KG1 (cell line): Measurements from ENCODE around the gene RBMS3.
"Not testable (repeated sequence)": the region's sequence is repeated elsewhere in the genome, so short reads cannot be mapped to it uniquely, and the experiment has no call there.

Experiments used
- DNase-seq: peaks from one replicate; lab custom pipeline; 2025; lab: John Stamatoyannopoulos, UW

The RBMS3 gene

DNA sequence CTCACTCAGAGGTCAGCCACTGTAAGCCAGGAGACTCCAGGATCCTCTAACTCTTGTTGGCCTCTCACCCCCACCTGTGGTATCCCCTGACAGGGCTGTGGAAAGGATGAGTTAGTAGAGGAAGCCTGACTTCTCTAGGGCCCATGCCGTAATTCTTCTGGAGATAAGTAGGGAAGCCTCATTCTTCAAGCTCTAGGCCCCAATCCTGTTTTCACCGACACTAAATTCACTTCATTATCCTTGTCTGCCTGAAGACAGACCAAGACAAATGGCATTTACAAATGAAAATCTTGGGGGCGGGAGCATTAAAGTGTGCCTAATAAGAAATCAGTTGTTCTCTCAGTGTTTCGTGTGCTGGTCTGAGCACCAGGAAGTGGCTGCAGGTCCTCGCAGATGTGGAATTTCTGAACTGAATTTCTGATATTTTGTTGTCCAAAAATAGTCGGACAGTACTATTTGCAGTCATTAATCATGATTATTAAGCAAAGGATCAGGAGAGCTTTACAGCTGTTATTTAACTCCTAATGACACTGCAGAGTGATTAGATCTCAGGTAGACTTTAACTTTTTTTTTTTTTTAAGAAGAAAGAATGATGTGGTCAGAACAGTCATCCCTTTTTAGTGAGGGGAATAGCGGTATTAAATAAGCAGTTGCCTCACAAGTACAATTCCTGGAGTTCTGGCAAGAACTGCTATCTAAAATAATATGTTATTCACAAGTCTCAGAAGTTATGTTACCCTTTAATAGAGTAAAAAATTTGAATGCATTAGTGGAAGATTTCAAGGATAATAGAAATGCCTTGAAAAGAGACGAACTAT, 58.4 kb downstream of the RBMS3 start:
- DNase-seq = no peak

DNA sequence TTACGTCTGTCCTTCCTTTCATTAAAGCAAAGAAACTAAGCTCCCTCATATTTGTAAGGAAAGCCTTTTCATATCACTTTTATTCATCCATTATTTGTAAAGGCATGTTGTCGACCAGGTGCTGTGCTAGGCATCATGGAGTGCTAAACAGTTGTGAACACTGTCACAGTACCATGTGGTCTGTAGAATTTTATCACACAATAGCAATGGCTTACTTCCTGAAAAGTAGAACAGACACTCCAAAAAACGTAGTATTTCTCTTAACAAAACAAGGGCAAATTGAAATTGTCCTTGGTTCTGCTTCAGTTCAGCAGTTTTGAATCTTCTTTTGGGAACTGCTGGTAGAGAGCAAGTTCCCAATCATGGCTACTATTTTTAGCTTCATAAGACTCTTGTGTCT, 63.3 kb downstream of the RBMS3 start:
- no peak for DNase-seq

DNA sequence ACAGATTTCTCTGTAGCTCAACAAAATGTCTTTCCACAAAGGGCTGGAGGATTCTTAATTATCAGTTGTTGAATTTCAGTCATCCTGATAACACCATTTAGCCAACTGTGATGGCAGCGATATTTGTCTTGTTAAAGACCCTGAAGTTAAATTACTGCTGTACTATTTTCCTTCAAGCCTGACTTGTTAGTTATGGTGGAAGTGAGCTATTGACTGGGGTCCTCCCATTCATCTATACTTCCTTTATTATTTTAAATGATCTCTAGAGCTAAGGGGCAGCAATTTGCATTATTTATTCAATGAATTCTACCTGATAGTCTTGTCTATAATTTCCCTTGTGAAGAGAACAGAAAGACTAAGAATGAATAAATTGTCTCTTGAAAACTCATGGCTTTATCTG, 64.1 kb downstream of the RBMS3 start:
- DNase-seq = no peak

DNA sequence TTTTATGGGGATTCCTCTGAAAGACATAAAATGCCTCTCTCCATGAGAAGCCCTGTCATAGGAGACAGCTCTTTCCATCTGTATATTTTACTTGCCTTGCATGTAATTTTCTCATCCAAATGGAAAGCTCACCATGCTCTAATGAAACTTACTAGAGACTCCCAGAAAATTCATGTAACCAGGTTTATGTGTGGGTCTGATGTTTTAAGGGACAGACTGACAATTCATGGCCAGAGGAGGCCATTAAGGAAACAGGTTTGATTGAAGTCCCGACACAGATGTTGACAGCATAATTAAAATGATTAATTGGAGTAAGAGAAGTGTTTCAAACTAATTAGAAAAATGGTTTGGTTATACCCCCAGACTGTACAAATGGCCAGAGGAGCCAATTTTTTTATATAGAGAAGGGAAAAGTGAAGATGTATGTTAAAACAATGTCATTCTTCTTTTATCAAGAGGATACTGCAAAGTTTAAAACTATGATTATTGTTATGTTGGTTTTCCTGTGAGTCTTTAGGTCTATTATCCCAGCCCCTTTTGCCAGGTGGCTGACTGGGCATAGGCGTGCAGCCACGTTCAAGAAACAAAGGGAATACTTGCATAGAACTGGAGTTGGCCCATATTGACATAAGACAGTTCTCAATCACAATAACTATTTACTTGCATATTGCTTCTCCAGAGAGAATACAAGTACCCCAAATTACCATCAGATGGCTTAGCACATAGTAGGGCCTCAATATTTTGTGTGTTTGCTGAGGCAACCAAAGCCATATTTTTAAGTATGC, 64.8 kb downstream of the RBMS3 start:
- DNase-seq = no peak

DNA sequence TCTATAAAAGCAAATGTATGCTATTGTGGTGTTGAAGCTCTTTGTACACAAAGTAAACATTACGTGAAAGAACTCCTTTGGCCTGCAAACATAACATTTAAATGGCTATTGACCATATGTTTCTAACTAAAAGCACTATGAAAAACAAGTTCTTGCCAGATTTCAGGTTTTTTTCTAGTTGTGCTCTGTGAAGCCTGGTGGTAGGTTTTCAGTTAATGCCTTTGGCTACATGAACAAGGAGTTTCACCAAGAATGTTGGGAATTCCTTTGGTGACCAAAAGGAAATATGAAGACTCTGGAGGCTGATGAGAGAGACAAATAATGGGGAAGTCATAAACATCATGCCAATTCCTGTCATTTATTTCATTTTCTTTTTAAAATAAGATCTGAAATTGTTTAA, 66.0 kb downstream of the RBMS3 start:
- no peak for DNase-seq

DNA sequence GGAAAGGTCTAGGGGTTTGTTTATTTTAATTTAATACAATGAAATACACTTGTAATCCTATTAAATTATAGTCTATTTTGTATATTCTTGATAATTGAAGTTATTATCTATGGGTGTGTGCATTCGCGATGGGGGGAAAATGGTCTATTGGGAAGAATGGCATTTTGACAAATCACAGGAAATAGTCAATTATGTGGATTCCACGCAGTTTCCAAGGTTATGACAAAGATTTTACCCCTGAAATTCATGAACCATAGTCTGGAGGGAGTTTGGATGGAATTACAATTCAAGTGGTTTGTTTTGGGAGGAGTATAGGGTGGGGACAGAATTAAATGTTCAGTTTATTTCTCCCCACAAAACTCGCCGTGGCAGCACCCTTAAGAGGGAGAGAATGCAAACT, 66.5 kb downstream of the RBMS3 start:
- no peak for DNase-seq

DNA sequence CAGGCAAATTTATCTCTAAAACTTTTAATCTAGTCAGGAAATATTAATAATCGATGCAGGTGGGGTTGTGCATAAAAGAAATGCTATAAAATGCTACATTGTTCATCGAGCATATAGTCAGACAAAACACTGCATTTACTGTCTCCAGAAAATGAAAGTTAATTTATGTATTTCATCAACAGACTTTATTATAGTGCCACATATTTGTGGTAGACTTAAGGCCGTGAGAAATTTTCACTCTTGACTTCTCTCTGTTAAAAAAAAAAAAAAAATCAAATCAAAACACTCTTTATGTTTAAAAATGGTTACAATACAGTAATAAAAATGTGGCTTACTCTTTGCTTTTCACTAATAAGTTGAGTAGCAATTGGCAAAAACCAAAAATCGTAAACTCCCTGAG, 67.4 kb downstream of the RBMS3 start:
- DNase-seq = no peak

DNA sequence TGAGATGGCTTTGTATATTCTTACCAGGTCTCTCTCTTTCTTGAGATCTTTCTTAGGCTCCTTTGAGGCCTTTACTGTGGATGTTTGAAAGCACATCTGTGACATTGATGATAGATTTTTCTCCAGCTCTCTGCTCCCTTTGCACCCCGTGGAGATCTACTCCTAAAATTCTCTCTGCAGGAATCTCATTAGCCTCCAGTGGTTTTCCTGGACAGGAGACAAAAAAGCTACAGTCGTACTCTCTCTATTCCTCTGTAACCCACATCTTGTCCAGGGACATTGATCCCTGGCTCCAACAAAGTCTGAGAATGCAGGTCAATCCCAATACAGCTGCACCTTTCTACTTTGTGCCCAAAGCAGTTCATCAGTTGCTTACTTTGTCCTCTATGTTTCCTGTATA, 68.2 kb downstream of the RBMS3 start:
- DNase-seq = no peak

DNA sequence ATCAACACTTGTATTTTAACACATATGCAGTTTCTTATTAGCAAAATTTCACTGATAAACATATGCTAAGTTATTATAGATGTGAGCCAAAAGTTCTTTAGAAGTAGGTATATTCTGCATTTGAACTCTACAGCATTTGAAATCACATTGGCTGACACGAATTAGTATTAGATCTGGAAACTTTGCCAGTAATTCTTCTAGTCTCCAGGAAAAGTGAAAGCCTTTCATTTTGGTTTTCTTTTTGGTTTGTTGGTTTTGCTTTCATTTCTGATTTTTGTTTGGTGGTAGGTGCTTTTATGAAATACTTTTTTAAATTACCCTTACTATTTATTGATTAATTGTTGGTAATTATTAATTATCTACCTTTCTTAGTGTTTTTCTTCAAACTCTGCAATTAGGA, 72.9 kb downstream of the RBMS3 start:
- DNase-seq = no peak

DNA sequence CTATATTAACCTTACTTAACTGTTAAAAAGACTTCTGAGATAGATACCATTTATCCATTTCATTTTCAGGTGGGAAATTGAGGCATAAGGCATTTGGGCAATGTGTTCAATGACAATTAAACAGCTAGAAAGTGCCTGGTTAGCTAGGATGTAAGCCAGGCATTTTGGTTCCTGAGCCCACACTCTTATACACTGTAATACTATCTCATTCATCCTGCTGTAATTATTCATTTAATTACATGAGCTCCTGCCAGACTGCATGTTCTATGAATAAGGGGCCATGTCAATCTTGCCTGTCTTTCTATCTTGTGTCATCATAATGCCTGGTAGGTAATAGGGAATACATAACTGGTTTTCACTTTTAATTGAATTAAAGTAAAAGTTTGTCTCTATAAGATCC, 74.0 kb downstream of the RBMS3 start:
- DNase-seq = no peak

DNA sequence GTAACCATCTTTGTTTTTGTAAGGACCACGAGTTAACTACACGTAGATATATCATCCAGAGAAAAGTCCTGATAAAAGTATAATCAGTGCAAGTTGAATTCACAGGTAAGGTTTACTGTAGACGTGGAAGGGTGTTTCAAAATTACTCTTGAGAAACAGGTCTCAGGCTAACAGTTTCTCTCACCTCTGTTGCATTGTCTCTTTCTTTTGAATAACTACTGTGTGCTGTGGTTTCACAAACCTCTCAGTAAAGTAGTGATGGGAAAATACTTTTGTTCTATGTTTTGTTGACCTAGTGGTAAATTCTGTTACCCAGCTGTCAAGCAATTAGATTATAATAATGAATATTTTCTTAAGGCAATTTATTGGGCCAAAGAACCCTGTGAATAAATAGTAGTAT, 75.2 kb downstream of the RBMS3 start:
- DNase-seq = no peak

DNA sequence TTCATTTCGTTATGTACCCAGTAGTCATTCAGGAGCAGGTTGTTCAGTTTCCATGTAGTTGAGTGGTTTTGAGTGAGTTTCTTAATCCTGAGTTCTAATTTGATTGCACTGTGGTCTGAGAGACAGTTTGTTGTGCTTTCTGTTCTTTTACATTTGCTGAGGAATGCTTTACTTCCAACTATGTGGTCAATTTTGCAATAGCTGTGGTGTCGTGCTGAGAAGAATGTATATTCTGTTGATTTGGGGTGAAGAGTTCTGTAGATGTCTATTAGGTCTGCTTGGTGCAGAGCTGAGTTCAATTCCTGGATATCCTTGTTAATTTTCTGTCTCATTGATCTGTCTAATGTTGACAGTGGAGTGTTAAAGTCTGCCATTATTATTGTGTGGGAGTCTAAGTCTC, 79.4 kb downstream of the RBMS3 start:
- not testable (repeated sequence) for DNase-seq

DNA sequence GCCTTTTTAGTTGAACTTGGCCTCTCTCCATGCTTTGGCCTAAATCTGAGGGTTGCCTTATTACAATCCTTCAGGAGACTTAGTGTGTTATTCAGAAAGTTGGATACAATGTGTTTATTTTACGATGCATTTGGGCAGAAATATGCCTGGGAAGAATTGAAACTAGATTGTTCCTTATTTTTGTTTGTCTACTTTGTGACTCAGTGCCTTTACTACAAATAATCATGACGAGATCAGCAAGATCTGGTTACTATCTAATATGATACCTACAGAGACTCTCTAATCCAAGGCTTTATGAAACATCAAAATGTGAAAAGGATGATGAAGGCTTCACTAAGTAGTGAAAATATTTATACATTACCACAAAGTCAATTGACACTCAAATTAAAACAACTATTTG, 82.2 kb downstream of the RBMS3 start:
- no peak for DNase-seq

DNA sequence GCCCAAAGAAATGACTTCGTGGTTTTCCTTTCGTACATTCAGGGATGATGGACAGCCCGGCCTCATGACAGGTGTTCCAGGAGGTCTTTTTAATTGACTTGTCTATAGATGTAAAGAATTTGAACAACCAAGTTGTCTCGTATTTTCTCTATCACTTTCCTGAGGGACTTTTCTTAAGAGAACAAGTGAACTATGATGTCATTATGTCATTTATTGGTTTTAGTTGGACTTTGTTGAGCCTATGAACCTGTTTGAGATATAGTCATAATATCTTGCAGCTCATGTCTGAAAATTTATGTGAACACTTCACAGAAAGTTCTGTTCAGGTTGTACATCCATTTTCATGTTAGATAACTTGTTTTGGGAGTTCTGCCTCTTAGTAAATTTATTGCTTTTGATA, 89.2 kb downstream of the RBMS3 start:
- no peak for DNase-seq

DNA sequence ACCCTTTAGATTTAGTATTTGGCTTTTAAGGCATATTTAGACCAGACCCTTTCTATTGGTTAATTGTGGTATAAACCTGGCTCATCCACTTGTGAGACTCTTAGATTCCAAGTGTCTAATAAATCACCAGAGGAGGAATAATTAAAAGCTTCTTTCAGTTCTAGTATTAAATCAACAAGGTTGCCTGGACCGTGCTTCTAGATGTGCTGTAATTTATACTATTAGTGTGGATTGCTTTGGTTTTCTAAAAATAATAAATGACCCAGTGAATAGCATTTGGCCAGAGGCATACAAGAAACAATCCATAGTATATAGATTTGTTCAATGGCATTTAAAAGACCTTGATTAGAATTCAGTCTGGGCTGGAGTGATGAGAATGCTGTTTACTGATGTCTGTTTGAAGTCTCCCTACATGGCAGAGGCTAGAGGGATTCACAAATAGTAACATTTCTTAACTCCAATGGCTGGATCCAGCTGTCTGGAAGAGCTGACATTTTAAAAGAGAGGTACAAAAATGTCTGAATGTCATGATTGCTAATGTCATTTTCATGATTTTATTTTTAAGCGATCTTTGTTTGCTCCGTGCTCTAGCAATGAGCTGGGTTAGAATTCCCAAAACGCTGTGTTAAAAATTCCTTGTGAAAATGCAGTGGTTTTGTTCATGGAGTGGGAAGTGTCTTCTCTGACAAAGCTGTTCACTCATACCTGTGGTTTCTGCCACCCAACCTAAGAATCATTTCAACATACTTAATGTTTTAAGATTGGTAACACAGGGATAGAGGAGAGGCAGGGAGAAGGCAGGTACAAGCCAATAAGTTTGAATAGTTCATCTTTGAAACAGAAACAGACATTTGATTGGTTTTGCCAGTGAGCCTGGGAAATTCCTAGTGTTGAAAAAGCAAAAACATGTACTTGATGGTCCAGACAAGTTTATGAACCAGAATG, 89.9 kb downstream of the RBMS3 start:
- DNase-seq = no peak

DNA sequence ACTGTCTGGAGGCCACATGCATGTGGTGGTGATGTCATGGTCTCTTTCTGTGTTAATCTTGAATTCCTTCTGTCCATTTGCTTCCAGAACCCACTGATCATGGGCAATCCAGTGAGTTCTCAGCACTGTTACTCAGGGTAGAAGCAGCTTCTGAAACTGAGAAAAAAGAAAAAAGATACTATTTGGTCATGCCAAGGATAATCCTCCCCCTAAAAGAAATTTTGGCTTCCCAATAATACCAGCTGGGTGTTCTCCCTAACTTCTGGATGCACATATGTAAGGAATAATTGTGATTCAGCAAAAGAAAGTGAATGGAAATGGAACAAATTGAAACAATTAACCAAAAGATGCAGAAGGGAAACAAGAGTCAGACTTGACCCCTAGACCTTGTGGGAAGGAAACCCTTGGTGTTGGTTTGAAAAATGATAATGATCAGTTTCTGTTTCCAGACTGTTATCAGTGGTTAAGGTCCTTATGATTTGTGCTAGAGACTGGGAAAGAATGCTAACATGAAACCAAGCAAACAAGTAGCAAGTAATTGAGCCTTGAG, 92.3 kb downstream of the RBMS3 start:
- DNase-seq = no peak

DNA sequence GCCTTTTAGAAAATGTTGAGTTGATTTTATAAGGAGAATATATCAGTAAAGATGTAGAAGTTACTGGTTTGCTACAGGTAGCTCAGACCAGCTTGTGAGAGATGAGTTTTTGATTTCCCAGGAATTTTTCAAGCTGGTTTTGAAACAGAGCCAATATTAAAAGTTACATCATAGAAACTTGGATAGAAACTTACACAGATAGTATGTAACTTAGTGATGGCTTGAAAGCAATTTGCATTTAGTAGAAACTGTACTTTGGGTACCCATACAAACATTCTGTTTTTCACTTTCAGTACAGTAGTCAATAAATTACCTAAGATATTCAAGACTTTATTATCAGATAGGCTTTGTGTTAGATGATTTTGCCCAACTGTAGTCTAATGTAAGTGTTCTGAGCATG, 93.4 kb downstream of the RBMS3 start:
- no peak for DNase-seq

DNA sequence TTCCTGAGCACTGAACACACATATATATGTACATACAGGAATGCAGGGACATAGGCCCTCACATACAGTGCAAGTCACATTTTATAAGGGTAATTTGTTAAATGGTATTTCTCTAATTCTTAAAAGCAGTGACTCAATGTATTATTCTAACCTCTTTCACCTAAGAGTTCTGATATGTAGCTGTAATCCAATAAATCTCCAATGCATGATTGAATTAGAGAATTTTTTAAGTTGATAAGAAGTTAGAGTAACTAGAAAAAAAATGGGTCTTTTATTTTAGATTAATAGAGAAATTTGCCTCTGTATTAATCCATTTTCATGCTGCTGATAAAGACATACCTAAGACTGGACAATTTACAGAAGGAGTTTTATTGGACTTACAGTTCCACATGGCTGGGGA, 98.2 kb downstream of the RBMS3 start:
- no peak for DNase-seq

DNA sequence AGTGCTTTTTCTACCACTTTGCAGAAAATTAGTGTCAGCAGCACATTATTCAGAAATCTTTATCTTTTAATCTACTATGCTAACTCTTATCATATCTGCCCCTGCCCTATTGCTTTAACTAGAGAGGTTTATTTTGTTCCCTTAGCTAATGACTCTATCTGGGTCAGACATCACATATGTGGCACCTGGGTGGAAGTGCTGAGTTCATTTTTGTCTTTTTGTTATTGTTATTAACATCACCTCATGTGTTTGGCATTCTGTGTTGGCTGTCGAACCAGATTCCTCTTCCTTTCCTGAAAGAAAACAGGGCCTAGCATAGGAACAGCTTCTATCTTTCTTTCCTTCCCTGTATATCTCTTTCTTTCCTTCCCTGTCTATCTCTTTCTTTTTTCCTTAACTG, 100.7 kb downstream of the RBMS3 start:
- DNase-seq = no peak

DNA sequence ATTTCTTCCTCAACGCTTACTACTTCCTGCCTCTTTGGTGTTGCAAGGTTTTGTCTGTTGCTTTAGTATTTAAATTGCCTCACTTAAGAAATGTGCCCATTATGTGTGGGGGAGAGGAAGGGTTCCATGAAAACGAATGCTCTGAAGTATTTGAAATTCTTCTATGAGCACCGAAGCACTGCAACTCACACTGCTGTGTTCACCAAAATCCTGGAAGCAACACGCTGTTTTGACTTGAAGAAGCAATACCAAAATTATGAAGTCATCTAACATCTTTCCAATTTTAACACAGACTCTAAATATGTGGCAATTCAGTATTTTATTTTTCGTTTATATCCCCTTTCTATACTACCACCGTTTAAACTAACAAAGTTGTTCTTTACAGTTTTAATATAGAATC, 101.5 kb downstream of the RBMS3 start:
- DNase-seq = no peak

DNA sequence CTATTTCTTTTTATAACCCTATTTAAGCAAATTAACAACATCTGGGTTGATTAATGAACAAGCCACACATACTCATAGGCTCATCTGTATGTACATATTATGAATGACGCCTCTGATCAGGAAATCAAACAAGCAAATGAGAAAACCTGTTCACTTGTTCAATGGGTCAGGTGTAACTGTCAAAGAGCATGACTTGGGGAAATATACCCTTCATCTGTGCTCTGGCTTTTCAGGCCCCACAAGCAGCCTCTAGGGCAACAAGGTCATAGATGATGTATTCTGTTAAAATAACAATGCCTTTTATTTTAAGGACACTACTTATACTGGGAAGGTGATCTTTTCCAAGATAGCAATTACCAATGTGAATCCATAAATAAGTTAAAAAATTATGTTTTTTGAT, 102.0 kb downstream of the RBMS3 start:
- no peak for DNase-seq

DNA sequence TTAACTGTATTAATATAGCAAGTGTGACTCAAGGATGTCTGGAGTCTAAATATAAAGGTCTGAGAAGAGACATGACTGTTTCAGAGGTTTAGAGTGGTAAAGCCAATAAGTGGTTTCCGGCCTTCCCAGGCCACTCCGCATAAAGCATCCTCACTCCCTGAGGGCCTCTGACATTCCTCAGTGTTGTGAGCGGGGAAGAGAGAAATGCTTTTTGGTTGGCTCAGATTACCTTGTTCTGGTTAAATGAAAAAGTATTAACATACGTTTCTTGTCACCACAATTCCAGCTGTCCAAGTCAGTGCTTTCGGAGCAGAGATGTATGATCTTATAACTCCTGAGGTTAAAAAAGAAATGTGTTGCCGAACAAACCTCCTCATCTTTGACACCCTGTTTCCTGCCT, 103.8 kb downstream of the RBMS3 start:
- no peak for DNase-seq
